IMR-90 (cell line): ENCODE results near the gene NF1.

ENCODE experiments used
- BHLHE40 ChIP-seq: fragments of 150-350 bp; IDR thresholded peaks from 2 replicates; pipeline ENCODE4 v1.6.1; 2016; ENCODE audit warnings: mild to moderate bottlenecking, low read depth, low read length
- CTCF ChIP-seq: conservative IDR thresholded peaks from 2 replicates; pipeline ENCODE4 v1.5.1; 2012; ENCODE audit warnings: mild to moderate bottlenecking, low read depth, low read length, improper control_type of control experiment
- FOS ChIP-seq: fragments of 150-350 bp; IDR thresholded peaks from 2 replicates; pipeline ENCODE4 v1.6.1; 2016; ENCODE audit warnings: low read depth, low read length
- MAFK ChIP-seq: IDR thresholded peaks from 2 replicates; pipeline ENCODE4 v1.6.1; 2012; ENCODE audit warnings: low read depth, low read length, improper control_type of control experiment
- MXI1 ChIP-seq: IDR thresholded peaks from 2 replicates; pipeline ENCODE4 v1.6.1; 2012; ENCODE audit warnings: low read depth, mild to moderate bottlenecking, low read length, moderate library complexity, borderline replicate concordance
- NFE2L2 ChIP-seq: fragments of 150-350 bp; IDR thresholded peaks from 2 replicates; pipeline ENCODE4 v1.6.1; 2016; ENCODE audit warnings: low read depth, mild to moderate bottlenecking, low read length
- POLR2A ChIP-seq: IDR thresholded peaks from 2 replicates; pipeline ENCODE4 v1.6.1; 2012; ENCODE audit warnings: mild to moderate bottlenecking, low read depth, low read length
- SMC3 ChIP-seq: fragments of 150-350 bp; IDR thresholded peaks from 2 replicates; pipeline ENCODE4 v1.6.1; 2016; ENCODE audit warnings: low read depth, mild to moderate bottlenecking, antibody characterized with exemption, low read length, moderate library complexity

- TF ChIP-seq POLR2A: no peak
- no peak for TF ChIP-seq CTCF
- 0 out of 2 replicates have a peak, but pooled peaks have one; percentile 32 for TF ChIP-seq MAFK
- TF ChIP-seq FOS: no peak
- TF ChIP-seq SMC3: no peak
- TF ChIP-seq NFE2L2: no peak
- TF ChIP-seq MXI1: no peak
- TF ChIP-seq BHLHE40: no peak
Measured at GRCh38 chr17:31226373-31226772, 131.6 kb downstream of the NF1 start.
